Spleen (tissue), 10 donors: ENCODE measurements around the gene TES. TPM values are rescaled to one million over a fixed set of nuclear protein-coding genes. Genes with fewer than 3 reads are reported as not detected.

Experiments used
- polyA plus RNA-seq, 3 donors: library from polyadenylated mRNA; stranded (reverse); fragments of 200-250 nt; gene quantifications; one replicate each; pipeline ENCODE4 v1.2.1, GENCODE V29; 2013
- total RNA-seq, 7 donors: library from RNA; depleted of rRNA in 3 of 7; stranded (reverse); fragments of >200 nt in 3 of 7; fragmentation: NEBNext Ultra II Directional in 4 of 7; extraction: Animal tissue kit (Norgen Biotek cat#: 25700) in 4 of 7; gene quantifications; one replicate each; pipeline versions ENCODE4 v1.1.0 to v1.2.1, GENCODE V29; 2016 to 2021
- donor health status: healthy with polysubstance abuse.
- donor health status: DM: no; HTN: no; CAD: no; lungs with moderate emphysema.
- donor health status: DM: no; HTN: no; CAD: no.
- donor health status: Bipolar disorder and iron deficiency.
- donor health status: healthy.
- donor health status: DM: no; HTN: no; CAD: no.
- donor health status: DM: yes; HTN: yes; CAD: no.

The TES gene
- total and polyA plus RNA-seq, 10 donors, result 28.5 to 79.7 (median 62.2) TPM

Other genes starting within 250 kb of the TES start
- 10 to 100 TPM; 29.1 to 55.7 (median 39.9) TPM for gene TFEC, start 179.8 kb upstream of the TES start, total RNA-seq
- gene TFEC, start 179.8 kb upstream of the TES start, polyA plus RNA-seq, result 10 to 100 TPM in 2 of 3 donors, 1 to 10 TPM in 1; 6.8 to 17.4 (median 16.6) TPM